Endodermal cell (in vitro differentiated cells): ENCODE data around the gene ATP13A2. TPM values are rescaled to one million over a fixed set of nuclear protein-coding genes. Genes with fewer than 3 reads are reported as not detected.

Experiments
- DNase-seq: peaks from one replicate; pipeline ENCODE4 v3.0.0-alpha.2; 2017
- H3K27ac ChIP-seq: 2 replicates; pipeline ENCODE4 v1.5.1; 2013; ENCODE audit warnings: mild to moderate bottlenecking, low read depth, low read length, moderate library complexity
- H3K27me3 ChIP-seq: 2 replicates; pipeline ENCODE4 v1.6.1; 2013; ENCODE audit warnings: mild to moderate bottlenecking, low read length, moderate library complexity; ENCODE audit not compliant: insufficient read depth, control insufficient read depth, poor library complexity, severe bottlenecking
- H3K36me3 ChIP-seq: 2 replicates; pipeline ENCODE4 v1.7.0; 2013; ENCODE audit warnings: mild to moderate bottlenecking, low read length, moderate library complexity; ENCODE audit not compliant: control insufficient read depth, insufficient read depth
- H3K4me1 ChIP-seq: one replicate; pipeline ENCODE4 v1.7.0; 2013; ENCODE audit warnings: low read length; ENCODE audit not compliant: control insufficient read depth, insufficient read depth
- H3K4me3 ChIP-seq: 2 replicates; pipeline ENCODE4 v1.5.1; 2013; ENCODE audit warnings: mild to moderate bottlenecking, low read length, moderate library complexity
- H3K9ac ChIP-seq: 2 replicates; pipeline ENCODE4 v1.6.1; 2013; ENCODE audit warnings: mild to moderate bottlenecking, low read length, moderate library complexity; ENCODE audit not compliant: poor library complexity, severe bottlenecking; ENCODE audit errors: extremely low read depth
- H3K9me3 ChIP-seq: 2 replicates; pipeline ENCODE4 v1.6.1; 2013; ENCODE audit warnings: mild to moderate bottlenecking, low read length, moderate library complexity; ENCODE audit not compliant: control insufficient read depth
- H3K27ac Mint-ChIP-seq: 2 replicates; pipeline ENCODE4 v1.8.0; 2020; ENCODE audit warnings: mixed read lengths
- H3K27me3 Mint-ChIP-seq: 2 replicates; pipeline ENCODE4 v1.8.0; 2021; ENCODE audit warnings: mild to moderate bottlenecking, mixed read lengths; ENCODE audit not compliant: insufficient read depth
- H3K36me3 Mint-ChIP-seq: 2 replicates; pipeline ENCODE4 v1.8.0; 2020; ENCODE audit warnings: low read depth, mixed read lengths
- H3K4me1 Mint-ChIP-seq: 2 replicates; pipeline ENCODE4 v1.8.0; 2020; ENCODE audit warnings: mixed read lengths
- H3K4me3 Mint-ChIP-seq: 2 replicates; pipeline ENCODE4 v1.8.0; 2020; ENCODE audit warnings: mild to moderate bottlenecking, moderate library complexity, mixed read lengths
- H3K9me3 Mint-ChIP-seq: 2 replicates; pipeline ENCODE4 v1.8.0; 2020; ENCODE audit warnings: mild to moderate bottlenecking, mixed read lengths
- CTCF ChIP-seq: fragments of 200-600 bp; sonication (generic); conservative IDR thresholded peaks from 2 replicates; pipeline ENCODE4 v1.5.0; 2021; ENCODE audit warnings: antibody characterized with exemption, mild to moderate bottlenecking
- WGBS, 2 experiments: methylation state at CpG; one replicate each; pipeline versions ENCODE4 v1.1.5 to v1.1.7; 2013; ENCODE audit warnings: missing lambda C conversion rate in 2 of 2, mixed read lengths in 1 of 2; ENCODE audit not compliant: insufficient coverage in 1 of 2, insufficient read length in 1 of 2; 5-methylcytosine and 5-hydroxymethylcytosine counted together
- total RNA-seq, 2 donors: library from RNA; stranded (reverse); fragmentation: NEBNext Ultra II Directional in 1 of 2; extraction: Animal tissue kit (Norgen Biotek cat#: 25700) in 1 of 2; gene quantifications; 2 replicates in 1 of 2; 3 replicates in 1 of 2; pipeline ENCODE4 v1.2.1, GENCODE V29; 2021

The ATP13A2 gene
- total RNA-seq, 2 donors from 2014 or later: 69.4 to 82.6 TPM

- 85 to 91% methylated on average over 8 to 12 of the region's 13 CpGs for WGBS, 2 experiments
- no peak for DNase-seq
- no peak overlapping the region for H3K9ac ChIP-seq
- H3K27me3 ChIP-seq: no peaks in the 10 kb centered on the region
- no peak overlapping the region for H3K27ac ChIP-seq
- Mint-ChIP-seq H3K4me3 (no peak overlapping the region), H3K27me3 (no peaks in the 10 kb centered on the region), H3K9me3 (no peaks in the 10 kb centered on the region), H3K27ac (no peak overlapping the region), H3K4me1 (no peaks in the 10 kb centered on the region), H3K36me3 (peaks cover 16% of the 10 kb centered on the region)
- no peak overlapping the region for H3K4me3 ChIP-seq
- peaks cover 2% of the 10 kb centered on the region for H3K36me3 ChIP-seq
- H3K9me3 ChIP-seq: no peaks in the 10 kb centered on the region
- TF ChIP-seq CTCF: no peak
- no peaks in the 10 kb centered on the region for H3K4me1 ChIP-seq
Observed at GRCh38 chr1:16988210-16988609, 23.5 kb downstream of the ATP13A2 start.

- no peaks in the 10 kb centered on the region for H3K4me1 Mint-ChIP-seq
- DNase-seq: peak; percentile 90
- H3K36me3 Mint-ChIP-seq: peaks cover 16% of the 10 kb centered on the region
Observed at GRCh38 chr1:16986962-16987361, 24.8 kb downstream of the ATP13A2 start.

GRCh38 chr1:16986560-16986959 lies 25.2 kb downstream of the ATP13A2 start:
- H3K27ac ChIP-seq: no peak overlapping the region
- Mint-ChIP-seq H3K36me3 (peaks cover 16% of the 10 kb centered on the region), H3K27me3 (no peaks in the 10 kb centered on the region), H3K4me3 (no peak overlapping the region), H3K9me3 (no peaks in the 10 kb centered on the region), H3K27ac (no peak overlapping the region), H3K4me1 (no peaks in the 10 kb centered on the region)
- no peaks in the 10 kb centered on the region for H3K27me3 ChIP-seq
- H3K9ac ChIP-seq: no peak overlapping the region
- no peaks in the 10 kb centered on the region for H3K9me3 ChIP-seq
- DNase-seq: peak; percentile 73
- WGBS, 2 experiments: 91% methylated on average over 6 to 23 of the region's 23 CpGs
- peaks cover 2% of the 10 kb centered on the region for H3K36me3 ChIP-seq
- H3K4me1 ChIP-seq: no peaks in the 10 kb centered on the region
- no peak for TF ChIP-seq CTCF
- no peak overlapping the region for H3K4me3 ChIP-seq

More at GRCh38 chr1:16986962-16987361, 24.8 kb downstream of the ATP13A2 start:
- Histone ChIP-seq H3K4me3 (no peak overlapping the region), H3K27ac (no peak overlapping the region), H3K27me3 (no peaks in the 10 kb centered on the region), H3K9ac (no peak overlapping the region), H3K36me3 (peaks cover 2% of the 10 kb centered on the region), H3K4me1 (no peaks in the 10 kb centered on the region), H3K9me3 (no peaks in the 10 kb centered on the region)
- Mint-ChIP-seq H3K27me3 (no peaks in the 10 kb centered on the region), H3K27ac (no peak overlapping the region), H3K9me3 (no peaks in the 10 kb centered on the region), H3K4me3 (no peak overlapping the region)
- peak; percentile 89 for TF ChIP-seq CTCF
- 45 to 47% methylated on average over 6 to 16 of the region's 16 CpGs for WGBS, 2 experiments
